Peyer's patch (tissue), 4 donors: ENCODE results near the gene THBD.

ENCODE experiments used
- CTCF ChIP-seq, 6 experiments: fragments of 450-650 bp in 4 of 6; fragments of 200-600 bp in 2 of 6; sonication (generic) in 1 of 6; IDR thresholded peaks; one replicate each; pipeline ENCODE4 v1.5.1; 2017 to 2019; ENCODE audit warnings: antibody characterized with exemption in 6 of 6, mild to moderate bottlenecking in 3 of 6, moderate library complexity in 1 of 6
- POLR2A ChIP-seq, 2 donors: fragments of 450-650 bp; IDR thresholded peaks; one replicate each; pipeline ENCODE4 v1.5.1; 2017; ENCODE audit warnings: antibody characterized with exemption in 2 of 2, mild to moderate bottlenecking in 2 of 2, moderate library complexity in 2 of 2

- TF ChIP-seq CTCF (IDR thresholded peaks at IDR 0.05) (no peak), POLR2A (IDR thresholded peaks at IDR 0.05) (no peak)
These were observed 38.3 kb downstream of the THBD start for GRCh38 chr20:23011008-23011721.
